ENCODE measurements around the gene CLOCK. TPM values are rescaled to one million over a fixed set of nuclear protein-coding genes. Genes with fewer than 3 reads are reported as not detected.

Gene CLOCK
- total and polyA plus RNA-seq, 10 of the 15 experiments (the other 5 are each of a cell fraction or from before 2014, with no cell fraction given) = 2.8 to 11.7 (median 10.4) TPM

DNA sequence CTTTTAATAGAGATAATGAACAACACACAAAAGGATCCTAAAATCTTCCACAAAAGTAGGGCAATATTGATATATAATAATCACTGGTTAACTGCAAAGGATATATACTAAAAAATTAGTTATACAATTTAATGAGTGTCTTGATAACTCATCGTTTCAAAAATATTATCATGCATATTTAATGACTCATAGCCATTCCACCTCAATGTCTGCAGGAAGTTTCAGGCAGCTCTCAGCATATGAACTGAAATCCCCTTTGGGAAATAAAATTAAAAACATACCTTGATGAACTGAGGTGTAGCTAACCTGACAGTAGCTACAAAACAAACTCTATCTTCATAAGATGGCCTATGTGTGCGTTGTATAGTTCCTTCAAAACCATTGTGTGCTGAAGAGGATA, 88.1 kb downstream of the CLOCK start:
- Histone ChIP-seq H3K9ac (ENCODE audit: control insufficient read depth, insufficient read depth, low read length) (no peak overlapping the region), H3K36me3 (ENCODE audit: control insufficient read depth in 2 of 2, insufficient read depth in 2 of 2, low read length in 1 of 2) (no peaks in the 10 kb centered on the region; a peak in 2 of 4 replicates)
- SMC1A ChIA-PET (ENCODE audit: uncharacterized antibody, unreplicated experiment) = no interaction called here

More for the DNA sequence above, 88.1 kb downstream of the CLOCK start:
- no peak for DNase-seq (ENCODE audit: low read depth, low spot score)
- Histone ChIP-seq H3K27ac (ENCODE audit: control insufficient read depth, insufficient read depth) (no peak overlapping the region), H3K79me2 (ENCODE audit: control insufficient read depth, insufficient read depth, low read length) (no peaks in the 10 kb centered on the region), H2AFZ (ENCODE audit: control insufficient read depth, low read depth, low read length) (no peak overlapping the region), H3K4me3 (no peak overlapping the region), H3K4me2 (ENCODE audit: control insufficient read depth, insufficient read depth) (no peak overlapping the region), H3K4me1 (ENCODE audit: control insufficient read depth, insufficient read depth, low read length) (no peaks in the 10 kb centered on the region), H4K20me1 (ENCODE audit: control insufficient read depth, insufficient read depth) (no peaks in the 10 kb centered on the region), H3K9me3 (replicated peaks; ENCODE audit: control insufficient read depth, insufficient read depth, low read length) (no peaks in the 10 kb centered on the region), H3K27me3 (replicated peaks in 1 of 2; ENCODE audit: control insufficient read depth in 2 of 2, insufficient read depth in 2 of 2, low read length in 1 of 2) (no peaks in the 10 kb centered on the region)
- intact Hi-C loops (cut with micrococcal nuclease; ENCODE audit: unreplicated experiment) (no loop called here), in situ Hi-C loops (cut with MboI) (no loop called here)
- no peak for ATAC-seq
- POLR2A ChIA-PET = no interaction called here
- TF ChIP-seq BACH1 (IDR thresholded peaks at IDR 0.05; ENCODE audit: borderline replicate concordance) (no peak), IKZF1 (conservative IDR thresholded peaks at IDR 0.05) (no peak), SIN3A (IDR thresholded peaks at IDR 0.05; ENCODE audit: low read depth, low read length) (no peak), SPI1 (IDR thresholded peaks at IDR 0.05; ENCODE audit: borderline replicate concordance, insufficient read depth, low read depth, low read length) (no peak), EGR1 (IDR thresholded peaks at IDR 0.05; ENCODE audit: borderline replicate concordance in 1 of 2, low read depth in 2 of 2, low read length in 2 of 2) (no peak), IRF4 (IDR thresholded peaks at IDR 0.05; ENCODE audit: low read depth, low read length) (no peak), RB1 (IDR thresholded peaks at IDR 0.05; ENCODE audit: borderline replicate concordance) (no peak), HCFC1 (IDR thresholded peaks at IDR 0.05; ENCODE audit: low read length) (no peak), EZH2 (IDR thresholded peaks at IDR 0.05; ENCODE audit: borderline replicate concordance, control insufficient read depth, low read depth, low read length) (no peak), SUPT20H (IDR thresholded peaks at IDR 0.05; ENCODE audit: borderline replicate concordance, control insufficient read depth, low read depth, low read length) (no peak), RUNX3 (IDR thresholded peaks at IDR 0.05; ENCODE audit: low read length) (no peak), CREB1 (IDR thresholded peaks at IDR 0.05; ENCODE audit: low read depth) (no peak)
- TF ChIP-seq, protein P1, sequence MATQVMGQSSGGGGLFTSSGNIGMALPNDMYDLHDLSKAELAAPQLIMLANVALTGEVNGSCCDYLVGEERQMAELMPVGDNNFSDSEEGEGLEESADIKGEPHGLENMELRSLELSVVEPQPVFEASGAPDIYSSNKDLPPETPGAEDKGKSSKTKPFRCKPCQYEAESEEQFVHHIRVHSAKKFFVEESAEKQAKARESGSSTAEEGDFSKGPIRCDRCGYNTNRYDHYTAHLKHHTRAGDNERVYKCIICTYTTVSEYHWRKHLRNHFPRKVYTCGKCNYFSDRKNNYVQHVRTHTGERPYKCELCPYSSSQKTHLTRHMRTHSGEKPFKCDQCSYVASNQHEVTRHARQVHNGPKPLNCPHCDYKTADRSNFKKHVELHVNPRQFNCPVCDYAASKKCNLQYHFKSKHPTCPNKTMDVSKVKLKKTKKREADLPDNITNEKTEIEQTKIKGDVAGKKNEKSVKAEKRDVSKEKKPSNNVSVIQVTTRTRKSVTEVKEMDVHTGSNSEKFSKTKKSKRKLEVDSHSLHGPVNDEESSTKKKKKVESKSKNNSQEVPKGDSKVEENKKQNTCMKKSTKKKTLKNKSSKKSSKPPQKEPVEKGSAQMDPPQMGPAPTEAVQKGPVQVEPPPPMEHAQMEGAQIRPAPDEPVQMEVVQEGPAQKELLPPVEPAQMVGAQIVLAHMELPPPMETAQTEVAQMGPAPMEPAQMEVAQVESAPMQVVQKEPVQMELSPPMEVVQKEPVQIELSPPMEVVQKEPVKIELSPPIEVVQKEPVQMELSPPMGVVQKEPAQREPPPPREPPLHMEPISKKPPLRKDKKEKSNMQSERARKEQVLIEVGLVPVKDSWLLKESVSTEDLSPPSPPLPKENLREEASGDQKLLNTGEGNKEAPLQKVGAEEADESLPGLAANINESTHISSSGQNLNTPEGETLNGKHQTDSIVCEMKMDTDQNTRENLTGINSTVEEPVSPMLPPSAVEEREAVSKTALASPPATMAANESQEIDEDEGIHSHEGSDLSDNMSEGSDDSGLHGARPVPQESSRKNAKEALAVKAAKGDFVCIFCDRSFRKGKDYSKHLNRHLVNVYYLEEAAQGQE (IDR thresholded peaks at IDR 0.05; ENCODE audit: low read depth, low read length) = no peak
- TF ChIP-seq, protein P2, sequence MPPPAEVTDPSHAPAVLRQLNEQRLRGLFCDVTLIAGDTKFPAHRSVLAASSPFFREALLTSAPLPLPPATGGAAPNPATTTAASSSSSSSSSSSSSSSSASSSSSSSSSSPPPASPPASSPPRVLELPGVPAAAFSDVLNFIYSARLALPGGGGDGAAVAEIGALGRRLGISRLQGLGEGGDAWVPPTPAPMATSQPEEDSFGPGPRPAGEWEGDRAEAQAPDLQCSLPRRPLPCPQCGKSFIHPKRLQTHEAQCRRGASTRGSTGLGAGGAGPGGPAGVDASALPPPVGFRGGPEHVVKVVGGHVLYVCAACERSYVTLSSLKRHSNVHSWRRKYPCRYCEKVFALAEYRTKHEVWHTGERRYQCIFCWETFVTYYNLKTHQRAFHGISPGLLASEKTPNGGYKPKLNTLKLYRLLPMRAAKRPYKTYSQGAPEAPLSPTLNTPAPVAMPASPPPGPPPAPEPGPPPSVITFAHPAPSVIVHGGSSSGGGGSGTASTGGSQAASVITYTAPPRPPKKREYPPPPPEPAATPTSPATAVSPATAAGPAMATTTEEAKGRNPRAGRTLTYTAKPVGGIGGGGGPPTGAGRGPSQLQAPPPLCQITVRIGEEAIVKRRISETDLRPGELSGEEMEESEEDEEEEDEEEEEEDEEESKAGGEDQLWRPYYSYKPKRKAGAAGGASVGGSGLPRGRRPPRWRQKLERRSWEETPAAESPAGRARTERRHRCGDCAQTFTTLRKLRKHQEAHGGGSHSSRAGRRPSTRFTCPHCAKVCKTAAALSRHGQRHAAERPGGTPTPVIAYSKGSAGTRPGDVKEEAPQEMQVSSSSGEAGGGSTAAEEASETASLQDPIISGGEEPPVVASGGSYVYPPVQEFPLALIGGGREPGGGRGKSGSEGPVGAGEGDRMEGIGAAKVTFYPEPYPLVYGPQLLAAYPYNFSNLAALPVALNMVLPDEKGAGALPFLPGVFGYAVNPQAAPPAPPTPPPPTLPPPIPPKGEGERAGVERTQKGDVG (CRISPR knock-in tag; IDR thresholded peaks at IDR 0.05) = no peak
- BruUV-seq (replicated peaks) = no TSS peak
- whole genome bisulfite sequencing (ENCODE audit: insufficient coverage, insufficient replicate concordance, low lambda C conversion rate, missing lambda C conversion rate) = 79% methylated on average over 2 of the region's 2 CpGs
- RAD21 ChIA-PET (ENCODE audit: unreplicated experiment) = no interaction called here
- CTCF ChIA-PET = no interaction called here
- no peak for FAIRE-seq
